IPS-15b (cell line): ENCODE data around the gene GUCA2A.

Experiments used
- H3K27me3 ChIP-seq: one replicate; pipeline ENCODE4 v1.6.1; 2013; ENCODE audit warnings: low read length; ENCODE audit not compliant: control insufficient read depth, insufficient read depth
- H3K36me3 ChIP-seq: one replicate; pipeline ENCODE4 v1.6.1; 2013; ENCODE audit warnings: low read length; ENCODE audit not compliant: control insufficient read depth, insufficient read depth
- H3K4me1 ChIP-seq: one replicate; pipeline ENCODE4 v1.6.1; 2013; ENCODE audit warnings: mild to moderate bottlenecking, low read length; ENCODE audit not compliant: control insufficient read depth, insufficient read depth
- H3K4me3 ChIP-seq: one replicate; pipeline ENCODE4 v1.5.1; 2013; ENCODE audit warnings: low read depth, low read length
- H3K9ac ChIP-seq: one replicate; pipeline ENCODE4 v1.6.1; 2013; ENCODE audit warnings: low read depth, mild to moderate bottlenecking, low read length
- H3K9me3 ChIP-seq: one replicate; pipeline ENCODE4 v1.6.1; 2013; ENCODE audit warnings: mild to moderate bottlenecking, low read length; ENCODE audit not compliant: control insufficient read depth, insufficient read depth

The GUCA2A gene

DNA sequence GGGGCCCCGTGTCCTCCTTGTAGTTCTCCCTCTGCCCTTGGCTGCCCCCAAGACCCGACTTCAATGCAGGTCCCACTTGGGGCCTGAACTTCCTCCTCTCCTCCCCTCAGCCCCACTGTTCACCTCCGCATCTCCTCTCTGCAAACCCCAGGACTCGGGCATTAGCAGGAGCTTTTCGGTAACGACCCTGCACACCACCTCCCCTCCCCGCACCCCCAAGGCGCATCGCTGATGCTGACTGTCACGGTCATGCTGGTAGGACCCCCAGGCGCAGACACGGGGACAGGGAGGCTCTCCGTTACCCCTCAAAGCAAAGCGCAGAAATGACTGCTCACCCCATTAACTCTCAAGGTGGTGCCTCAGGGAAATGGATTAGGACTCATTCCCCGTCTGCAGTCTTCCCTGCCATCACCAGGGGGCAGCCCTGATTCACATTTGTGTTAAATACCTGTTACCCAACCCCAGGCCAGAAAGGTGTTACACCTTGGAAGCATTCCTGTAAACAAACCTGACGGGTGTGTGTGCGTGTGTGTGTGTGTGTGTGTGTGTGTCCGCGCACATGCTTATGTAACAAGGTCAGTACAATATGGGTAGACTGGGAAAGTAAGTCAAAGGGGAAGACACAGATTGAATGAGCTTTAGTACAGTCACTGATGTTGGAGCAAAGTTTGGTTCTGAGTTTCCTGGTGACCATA lies 17.8 kb downstream of the GUCA2A start:
- peak overlapping the region; percentile 45 for H3K4me3 ChIP-seq
- H3K36me3 ChIP-seq: no peaks in the 10 kb centered on the region
- H3K27me3 ChIP-seq: peaks cover 10% of the 10 kb centered on the region
- H3K9ac ChIP-seq: no peak overlapping the region
- no peaks in the 10 kb centered on the region for H3K9me3 ChIP-seq
- H3K4me1 ChIP-seq: no peaks in the 10 kb centered on the region

DNA sequence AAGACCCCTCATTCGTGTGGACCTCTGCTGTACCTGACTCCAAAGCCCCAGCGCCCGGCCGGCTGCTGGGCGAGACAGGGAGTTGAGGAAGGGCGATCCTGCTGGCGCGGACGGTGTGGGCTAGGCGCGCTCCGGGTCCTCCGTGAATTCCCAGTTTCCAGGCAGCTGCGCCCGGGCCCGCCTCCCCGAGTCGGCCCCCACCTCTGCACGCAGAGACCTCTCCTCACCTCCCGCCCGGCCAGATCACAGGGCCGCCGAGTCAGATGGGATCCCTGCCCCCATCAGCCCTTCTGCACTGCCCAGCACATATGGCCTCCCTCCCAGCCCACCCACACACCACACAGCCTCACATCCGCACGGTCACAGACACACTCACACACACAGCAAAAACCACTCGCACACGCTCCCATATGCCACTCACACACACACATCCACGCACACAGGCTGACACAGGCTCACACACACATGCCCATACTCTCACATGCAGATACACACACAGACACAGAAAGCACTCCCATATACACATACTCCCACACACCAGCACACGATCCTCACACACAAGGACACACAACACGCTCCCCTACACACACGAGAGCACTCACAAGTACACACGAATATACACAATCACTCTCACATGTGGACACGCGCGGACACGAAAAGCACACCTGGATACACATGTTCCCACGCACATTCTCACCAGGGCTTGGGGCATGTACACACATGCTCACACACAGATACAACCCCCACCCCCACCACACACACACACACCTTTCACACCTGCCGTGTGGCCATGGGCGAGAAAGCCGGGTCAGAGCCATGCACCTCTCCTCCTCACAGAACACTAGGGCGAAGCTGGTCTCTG lies 18.6 kb downstream of the GUCA2A start:
- H3K36me3 ChIP-seq: no peaks in the 10 kb centered on the region
- no peaks in the 10 kb centered on the region for H3K4me1 ChIP-seq
- H3K9ac ChIP-seq: no peak overlapping the region
- H3K4me3 ChIP-seq: no peak overlapping the region
- no peaks in the 10 kb centered on the region for H3K9me3 ChIP-seq
- H3K27me3 ChIP-seq: peaks cover 10% of the 10 kb centered on the region

DNA sequence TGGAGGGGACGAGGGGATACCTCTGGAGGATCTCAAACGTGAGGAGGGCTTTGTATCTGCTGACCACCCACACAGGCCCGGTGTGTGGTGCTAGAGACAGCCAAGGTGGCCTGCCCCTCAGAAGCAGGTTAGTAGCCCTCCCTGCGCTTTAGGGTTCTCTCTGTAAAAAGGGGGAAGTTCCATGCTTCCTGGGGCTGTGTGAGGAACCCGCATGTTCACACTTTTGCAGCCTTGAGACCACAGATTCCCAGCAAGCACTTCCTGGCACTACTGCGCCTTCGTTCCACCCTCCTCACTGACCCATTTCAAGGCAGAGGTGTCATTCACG lies 19.2 kb downstream of the GUCA2A start:
- Histone ChIP-seq H3K9ac (no peak overlapping the region), H3K27me3 (peaks cover 10% of the 10 kb centered on the region), H3K4me1 (no peaks in the 10 kb centered on the region), H3K4me3 (no peak overlapping the region), H3K9me3 (no peaks in the 10 kb centered on the region), H3K36me3 (no peaks in the 10 kb centered on the region)

DNA sequence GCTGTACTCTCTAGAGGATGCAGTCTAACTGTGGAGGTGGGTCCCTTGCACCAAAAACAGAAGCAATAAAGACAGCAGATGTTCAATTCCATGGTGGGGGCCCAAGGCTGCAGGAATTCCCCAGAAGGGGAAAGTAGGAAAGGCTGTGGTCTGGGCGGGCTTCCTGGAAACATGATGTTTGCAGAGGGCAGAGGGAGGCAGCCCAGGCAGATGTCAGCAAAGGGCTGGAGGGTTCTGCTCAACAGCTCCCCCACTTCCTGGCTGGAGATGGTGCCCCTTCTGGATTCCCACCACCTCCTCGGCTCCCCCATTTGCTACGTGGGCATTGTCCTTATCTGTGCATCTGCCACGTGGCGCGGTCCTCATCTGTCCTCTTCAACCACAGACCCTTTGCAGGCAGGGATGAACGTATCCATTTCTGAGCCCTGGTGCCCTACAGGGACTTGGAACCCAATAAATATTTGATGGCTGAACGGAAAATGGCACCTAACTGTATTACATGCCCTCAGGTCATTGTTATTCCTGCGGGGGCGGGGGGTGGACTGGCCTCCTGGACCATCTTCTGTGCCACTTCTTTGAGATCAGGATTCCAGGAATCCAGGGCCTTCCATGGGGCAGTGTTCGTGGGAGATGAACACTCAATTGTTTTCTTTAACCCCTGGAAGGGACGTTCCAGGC lies 19.7 kb downstream of the GUCA2A start:
- Histone ChIP-seq H3K9me3 (no peaks in the 10 kb centered on the region), H3K4me3 (no peak overlapping the region), H3K27me3 (peaks cover 10% of the 10 kb centered on the region), H3K9ac (no peak overlapping the region), H3K4me1 (no peaks in the 10 kb centered on the region), H3K36me3 (no peaks in the 10 kb centered on the region)

DNA sequence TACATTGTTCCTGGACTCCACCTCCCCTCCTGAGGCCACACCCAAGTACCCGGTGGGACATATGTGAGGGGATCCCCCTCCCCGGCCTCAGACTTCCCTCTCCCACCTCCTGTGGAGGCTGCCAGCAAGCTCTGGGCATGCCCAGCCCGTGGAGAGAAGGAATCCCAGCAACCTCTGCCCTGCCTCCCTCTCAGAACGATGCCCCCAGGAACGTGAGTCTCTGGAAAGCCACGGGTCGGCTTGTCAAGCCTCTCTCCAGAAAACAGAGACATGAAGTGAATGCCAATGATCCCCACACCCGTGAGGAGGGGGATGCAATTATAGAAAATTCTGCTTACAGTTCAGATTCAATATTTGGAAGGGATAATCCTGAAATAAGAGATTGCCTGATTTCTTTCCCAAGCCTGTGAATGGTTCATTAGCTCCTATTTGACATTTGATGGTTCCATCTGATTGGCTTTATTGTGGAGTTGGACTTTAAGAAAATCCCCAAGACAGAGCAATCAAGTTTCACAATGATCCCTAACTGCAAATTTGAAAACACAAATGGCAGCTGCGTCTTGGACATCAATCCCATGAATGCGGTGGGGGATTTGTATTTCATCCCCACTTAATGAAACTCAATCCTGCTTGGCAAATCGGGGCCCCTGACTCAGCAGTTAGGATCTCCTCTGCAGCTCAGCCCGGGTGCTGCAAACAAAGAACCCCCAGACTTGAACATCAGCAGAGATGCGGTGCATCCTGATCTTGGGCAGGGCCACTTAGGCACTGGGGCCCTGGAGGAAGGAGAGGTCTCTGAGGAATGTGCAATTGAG lies 20.4 kb downstream of the GUCA2A start:
- no peaks in the 10 kb centered on the region for H3K36me3 ChIP-seq
- no peaks in the 10 kb centered on the region for H3K9me3 ChIP-seq
- H3K9ac ChIP-seq: no peak overlapping the region
- H3K4me3 ChIP-seq: no peak overlapping the region
- no peaks in the 10 kb centered on the region for H3K4me1 ChIP-seq
- H3K27me3 ChIP-seq: peaks cover 10% of the 10 kb centered on the region

DNA sequence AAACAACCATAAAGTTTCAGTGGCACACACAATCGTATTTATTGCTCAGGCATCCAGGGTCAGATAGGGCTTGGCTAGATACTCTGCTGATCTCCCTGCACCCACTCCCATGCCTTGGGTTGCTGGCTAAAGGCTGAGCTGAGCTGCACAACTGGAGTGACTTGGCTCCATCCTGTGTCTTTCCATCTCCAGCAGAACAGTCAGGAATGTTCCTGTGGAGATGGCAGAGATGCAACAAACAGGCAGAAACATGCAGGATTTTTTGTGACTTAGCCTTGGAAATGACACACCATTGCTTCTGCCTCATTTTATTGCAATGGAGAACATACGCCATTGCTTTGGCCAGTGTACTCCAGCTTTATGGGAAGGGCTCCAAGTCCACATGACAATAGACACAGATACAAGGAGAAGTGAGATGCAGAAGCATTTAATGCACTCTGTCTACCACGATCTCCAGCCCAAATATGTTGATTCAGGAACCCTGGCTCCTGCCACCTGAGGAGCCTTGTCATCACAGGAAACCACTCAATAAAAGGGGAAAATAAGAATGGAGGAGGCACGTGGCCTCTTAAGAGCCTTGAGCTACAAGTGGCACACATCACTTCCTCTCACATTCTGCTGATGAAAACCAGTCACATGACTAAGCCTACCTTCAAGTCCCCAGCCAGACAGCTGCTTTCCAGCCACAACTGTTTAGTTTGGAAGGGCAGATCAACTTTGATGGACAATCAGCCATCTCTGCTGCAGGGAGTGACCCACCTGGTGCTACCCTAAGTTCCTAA lies 21.5 kb downstream of the GUCA2A start:
- H3K9me3 ChIP-seq: no peaks in the 10 kb centered on the region
- H3K36me3 ChIP-seq: no peaks in the 10 kb centered on the region
- no peaks in the 10 kb centered on the region for H3K4me1 ChIP-seq
- no peak overlapping the region for H3K9ac ChIP-seq
- H3K4me3 ChIP-seq: no peak overlapping the region
- H3K27me3 ChIP-seq: peaks cover 10% of the 10 kb centered on the region

DNA sequence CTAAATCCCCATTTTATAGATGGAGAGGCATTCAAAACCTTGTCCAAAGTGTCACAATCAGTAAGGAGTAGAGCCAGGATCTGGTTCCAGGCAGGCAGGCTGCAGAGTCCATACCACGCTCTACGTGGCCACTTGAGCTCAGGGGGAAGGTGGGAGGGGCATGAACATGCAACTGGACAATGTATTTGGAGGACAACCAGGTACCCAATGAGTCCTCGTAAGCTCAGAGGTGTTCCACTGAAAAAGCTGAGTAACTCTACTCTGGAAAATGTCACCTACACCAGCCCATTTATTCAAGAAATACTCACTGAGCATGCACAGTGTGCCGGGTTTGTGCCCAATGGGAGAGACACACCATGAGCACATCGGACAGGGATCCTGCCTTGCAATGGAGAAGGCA lies 22.6 kb downstream of the GUCA2A start:
- H3K4me1 ChIP-seq: no peaks in the 10 kb centered on the region
- no peak overlapping the region for H3K4me3 ChIP-seq
- no peaks in the 10 kb centered on the region for H3K9me3 ChIP-seq
- H3K27me3 ChIP-seq: peaks cover 10% of the 10 kb centered on the region
- H3K36me3 ChIP-seq: no peaks in the 10 kb centered on the region
- H3K9ac ChIP-seq: no peak overlapping the region

DNA sequence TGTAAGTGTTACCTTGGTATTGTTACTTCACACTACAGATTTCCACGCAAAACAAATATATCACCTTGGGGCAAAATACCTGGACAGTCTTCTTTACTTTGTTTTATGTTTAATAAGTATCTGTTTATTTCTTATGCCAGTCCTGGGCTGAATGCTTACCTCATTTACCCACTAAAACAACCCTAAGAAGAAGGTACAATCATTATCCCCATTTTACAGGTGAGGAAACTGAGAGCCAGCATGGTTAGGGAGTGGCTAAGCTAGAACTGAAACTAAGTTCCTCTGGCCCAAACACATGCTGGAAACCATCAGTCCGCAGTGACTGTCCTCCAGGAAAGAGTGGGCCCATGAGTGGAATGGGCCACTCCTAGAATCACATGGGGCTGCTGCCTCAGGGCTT lies 24.4 kb downstream of the GUCA2A start:
- no peaks in the 10 kb centered on the region for H3K4me1 ChIP-seq
- no peak overlapping the region for H3K4me3 ChIP-seq
- H3K9me3 ChIP-seq: no peaks in the 10 kb centered on the region
- no peak overlapping the region for H3K9ac ChIP-seq
- no peaks in the 10 kb centered on the region for H3K36me3 ChIP-seq
- peaks cover 3% of the 10 kb centered on the region for H3K27me3 ChIP-seq

DNA sequence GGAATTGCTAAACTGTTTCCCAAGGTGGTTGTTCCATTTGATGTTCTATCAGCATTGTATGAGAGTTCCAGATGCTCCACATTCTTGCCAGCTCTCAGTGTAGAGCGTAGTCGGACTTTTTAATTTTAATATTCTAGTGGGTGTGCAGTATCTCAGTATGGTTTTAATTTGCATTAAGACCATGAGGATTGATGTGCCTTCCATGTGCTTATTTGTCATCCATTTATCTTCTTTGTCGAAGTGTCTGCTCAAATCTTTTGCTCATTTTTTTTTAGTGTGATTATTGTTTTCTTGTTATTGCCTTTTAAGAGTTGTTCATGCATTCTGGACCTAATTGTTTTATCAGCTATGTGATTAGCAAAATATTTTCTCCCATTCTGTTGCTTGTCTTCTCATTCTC lies 25.1 kb downstream of the GUCA2A start:
- H3K36me3 ChIP-seq: no peaks in the 10 kb centered on the region
- H3K9me3 ChIP-seq: no peaks in the 10 kb centered on the region
- no peak overlapping the region for H3K4me3 ChIP-seq

DNA sequence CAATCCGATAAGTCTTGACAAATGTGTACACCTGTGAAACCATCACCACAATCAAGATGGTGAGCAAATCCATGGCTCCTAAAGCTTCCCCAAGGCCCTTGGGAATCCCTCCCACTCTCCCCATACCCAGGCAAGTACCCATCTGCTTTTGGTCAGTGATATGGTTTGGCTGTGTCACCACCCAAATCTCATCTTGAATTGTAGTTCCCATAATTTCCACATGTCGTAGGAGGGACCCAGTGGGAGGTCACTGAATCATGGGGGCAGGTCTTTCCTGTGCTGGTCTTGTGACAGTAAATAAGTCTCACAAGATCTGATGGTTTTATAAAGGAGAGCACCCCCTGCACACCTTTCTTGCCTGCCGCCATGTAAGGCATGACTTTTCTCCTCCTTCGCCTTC lies 26.0 kb downstream of the GUCA2A start:
- Histone ChIP-seq H3K27me3 (peaks cover 3% of the 10 kb centered on the region), H3K9ac (no peak overlapping the region), H3K36me3 (no peaks in the 10 kb centered on the region), H3K9me3 (no peaks in the 10 kb centered on the region), H3K4me3 (no peak overlapping the region), H3K4me1 (no peaks in the 10 kb centered on the region)

More for the DNA sequence above, 25.1 kb downstream of the GUCA2A start:
- Histone ChIP-seq H3K9ac (no peak overlapping the region), H3K4me1 (no peaks in the 10 kb centered on the region), H3K27me3 (peaks cover 3% of the 10 kb centered on the region)

DNA sequence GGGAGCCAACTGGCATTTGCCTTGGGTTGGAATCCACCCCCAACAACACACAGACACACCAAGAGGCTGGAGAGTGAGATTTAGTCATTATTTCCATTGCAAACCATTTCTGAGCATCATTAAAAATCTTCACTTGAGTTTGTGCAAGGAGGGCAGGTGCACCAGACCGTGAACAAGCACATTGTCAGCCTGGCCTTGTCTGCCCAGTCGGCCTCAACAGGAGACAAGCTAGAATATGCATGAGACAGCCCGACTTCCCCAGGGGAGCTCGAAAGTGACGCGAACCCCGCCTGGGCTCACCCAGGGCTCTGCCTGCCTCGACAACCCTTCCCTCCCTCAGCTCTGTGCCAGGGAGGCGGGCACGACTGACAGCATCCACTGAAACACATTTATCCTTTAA lies 26.8 kb downstream of the GUCA2A start:
- Histone ChIP-seq H3K27me3 (peaks cover 2% of the 10 kb centered on the region), H3K36me3 (no peaks in the 10 kb centered on the region), H3K9me3 (no peaks in the 10 kb centered on the region), H3K4me1 (no peaks in the 10 kb centered on the region), H3K9ac (no peak overlapping the region), H3K4me3 (no peak overlapping the region)
